Lung (tissue), 12 donors: Measurements from ENCODE around the gene OMA1. TPM values are rescaled to one million over a fixed set of nuclear protein-coding genes. Genes with fewer than 3 reads are reported as not detected.

Source experiments
- ATAC-seq: fragments of 200-7000 bp; cut with Tn5 transposase; one replicate; pipeline ENCODE4 v1.9.1; 2020; ENCODE audit warnings: moderate number of reproducible peaks; ENCODE audit not compliant: insufficient read depth, low FRiP score
- DNase-seq, 3 donors: peaks; one replicate each; pipeline ENCODE4 v3.0.0-alpha.2; 2013 to 2017
- H3K27ac ChIP-seq, 2 donors: one replicate each; pipeline ENCODE4 v1.5.1; 2013; ENCODE audit warnings: mild to moderate bottlenecking in 2 of 2, moderate library complexity in 2 of 2, control low read depth in 1 of 2, inconsistent platforms in 1 of 2, low read depth in 1 of 2, low read length in 1 of 2
- H3K27me3 ChIP-seq, 3 donors: one replicate each; pipeline ENCODE4 v1.5.1; 2013; ENCODE audit warnings: low read length in 2 of 3; ENCODE audit not compliant: control insufficient read depth in 3 of 3, insufficient read depth in 3 of 3
- H3K36me3 ChIP-seq, 4 donors: one replicate each; pipeline ENCODE4 v1.5.1; 2013; ENCODE audit warnings: low read length in 4 of 4, mild to moderate bottlenecking in 1 of 4, moderate library complexity in 1 of 4; ENCODE audit not compliant: control insufficient read depth in 4 of 4, insufficient read depth in 4 of 4
- H3K4me1 ChIP-seq, 5 donors: one replicate each; pipeline ENCODE4 v1.5.1; 2013; ENCODE audit warnings: low read length in 5 of 5, mild to moderate bottlenecking in 2 of 5, moderate library complexity in 1 of 5; ENCODE audit not compliant: control insufficient read depth in 5 of 5, insufficient read depth in 5 of 5
- H3K4me3 ChIP-seq: one replicate; pipeline ENCODE4 v1.5.1; 2013; ENCODE audit warnings: mild to moderate bottlenecking, control low read depth, moderate library complexity
- H3K9ac ChIP-seq, 2 donors: one replicate each; pipeline ENCODE4 v1.5.1; 2013; ENCODE audit warnings: low read length in 2 of 2, control low read depth in 1 of 2; ENCODE audit not compliant: insufficient read depth in 1 of 2
- H3K9me3 ChIP-seq, 4 donors: one replicate each; pipeline ENCODE4 v1.5.1; 2013; ENCODE audit warnings: low read length in 3 of 4, mild to moderate bottlenecking in 1 of 4, moderate library complexity in 1 of 4; ENCODE audit not compliant: control insufficient read depth in 4 of 4, insufficient read depth in 3 of 4
- CTCF ChIP-seq: IDR thresholded peaks from 2 replicates; pipeline ENCODE4 v1.5.1; 2012; ENCODE audit warnings: mild to moderate bottlenecking; ENCODE audit errors: control extremely low read depth, extremely low read depth
- WGBS, 2 donors: extraction: QIAGEN DNeasy Blood & Tissue Kit; methylation state at CpG; one replicate each; pipeline ENCODE4 v1.1.7; 2013; 5-methylcytosine and 5-hydroxymethylcytosine counted together
- polyA plus RNA-seq, 2 donors: library from polyadenylated mRNA; stranded (reverse); fragments of 200-250 nt; gene quantifications; one replicate each; pipeline ENCODE4 v1.2.1, GENCODE V29; 2013
- total RNA-seq, 2 donors: library from RNA; depleted of rRNA in 1 of 2; stranded (reverse); fragments of >200 nt in 1 of 2; gene quantifications; one replicate each; pipeline ENCODE4 v1.2.1, GENCODE V29; 2014 to 2021
- donor health status: control.
- donor health status: control.
- donor health status: Bipolar disorder and iron deficiency.
- donor health status: healthy.
- donor health status: DM: yes; HTN: yes; CAD: no.

Gene OMA1
- total and polyA plus RNA-seq, 4 donors: 13.2 to 52.1 (median 23.3) TPM

- H3K9ac ChIP-seq: no peak overlapping the region
- peaks cover 0 to 2% (median 0%) of the 10 kb centered on the region in 4 donors for H3K9me3 ChIP-seq
- H3K36me3 ChIP-seq: no peaks in the 10 kb centered on the region
- no peak overlapping the region for H3K27ac ChIP-seq
- ATAC-seq (no peak), DNase-seq (no peak)
- no peak overlapping the region for H3K4me3 ChIP-seq
- TF ChIP-seq CTCF: no peak
- H3K4me1 ChIP-seq: peaks cover 0 to 44% (median 28%) of the 10 kb centered on the region in 5 donors
- no peaks in the 10 kb centered on the region for H3K27me3 ChIP-seq
- 97 to 99% methylated on average over 2 of the region's 2 CpGs for WGBS, 2 donors
These were observed 41.1 kb upstream of the OMA1 start for GRCh38 chr1:58587667-58588066.

- H3K4me3 ChIP-seq: no peak overlapping the region
- ATAC-seq (no peak), DNase-seq (no peak)
- TF ChIP-seq CTCF: no peak
- H3K4me1 ChIP-seq: peaks cover 0 to 41% (median 19%) of the 10 kb centered on the region in 5 donors
- peaks cover 0 to 2% (median 0%) of the 10 kb centered on the region in 4 donors for H3K9me3 ChIP-seq
- no peak overlapping the region for H3K9ac ChIP-seq
- WGBS, 2 donors: 95 to 97% methylated on average over 4 of the region's 4 CpGs
- no peaks in the 10 kb centered on the region for H3K27me3 ChIP-seq
- peak overlapping the region in 1 of 2 donors; percentile 23 for H3K27ac ChIP-seq
- no peaks in the 10 kb centered on the region for H3K36me3 ChIP-seq
These were observed 39.7 kb upstream of the OMA1 start for GRCh38 chr1:58586271-58586670.

GRCh38 chr1:58585581-58586151 lies 39.1 kb upstream of the OMA1 start:
- Histone ChIP-seq H3K4me1 (peaks cover 0 to 41% (median 19%) of the 10 kb centered on the region in 5 donors), H3K4me3 (no peak overlapping the region), H3K27ac (peak overlapping the region in 1 of 2 donors; percentile 91), H3K9ac (no peak overlapping the region), H3K9me3 (peaks cover 0 to 2% (median 0%) of the 10 kb centered on the region in 4 donors), H3K27me3 (no peaks in the 10 kb centered on the region), H3K36me3 (no peaks in the 10 kb centered on the region)
- peak; percentile 62 to 89 (median 82) for DNase-seq
- WGBS, 2 donors: 27 to 41% methylated on average over 3 of the region's 3 CpGs
- ATAC-seq: peak; percentile 14
- no peak for TF ChIP-seq CTCF

GRCh38 chr1:58585166-58585565 lies 38.6 kb upstream of the OMA1 start:
- WGBS, 2 donors: 23 to 26% methylated on average over 2 of the region's 2 CpGs
- Histone ChIP-seq H3K9me3 (peaks cover 0 to 2% (median 0%) of the 10 kb centered on the region in 4 donors), H3K9ac (no peak overlapping the region), H3K27ac (peak overlapping the region in 1 of 2 donors; percentile 91), H3K4me3 (no peak overlapping the region), H3K27me3 (no peaks in the 10 kb centered on the region), H3K4me1 (peaks cover 0 to 41% (median 19%) of the 10 kb centered on the region in 5 donors), H3K36me3 (no peaks in the 10 kb centered on the region)
- no peak for DNase-seq
- TF ChIP-seq CTCF: no peak
- ATAC-seq: no peak
